A172 (cell line): ENCODE results near the gene DUSP14. TPM values are rescaled to one million over a fixed set of nuclear protein-coding genes. Genes with fewer than 3 reads are reported as not detected.

Experiments
- DNase-seq: peaks from one replicate; pipeline ENCODE4 v3.0.0-alpha.2; 2015; ENCODE audit warnings: low spot score
- total RNA-seq: library from RNA; depleted of rRNA; stranded (reverse); fragments of >200 nt; shearing (Covaris generic); gene quantifications from 2 replicates; pipeline ENCODE4 v1.2.3, GENCODE V29; 2014

DUSP14 gene
- total RNA-seq, 1 experiment from 2014 or later: 151 TPM

- no peak for DNase-seq
These were observed 24.0 kb downstream of the DUSP14 start for GRCh38 chr17:37513711-37514110.

GRCh38 chr17:37516127-37516571, 26.5 kb downstream of the DUSP14 start:
- peak; percentile 86 for DNase-seq

GRCh38 chr17:37517881-37518280, 28.2 kb downstream of the DUSP14 start:
- no peak for DNase-seq

GRCh38 chr17:37518826-37519225, 29.1 kb downstream of the DUSP14 start:
- peak; percentile 15 for DNase-seq

- DNase-seq: peak; percentile 52
These were observed 29.7 kb downstream of the DUSP14 start for GRCh38 chr17:37519251-37519985.

GRCh38 chr17:37520174-37520573, 30.5 kb downstream of the DUSP14 start:
- no peak for DNase-seq

- DNase-seq: no peak
These were observed 32.1 kb downstream of the DUSP14 start for GRCh38 chr17:37521821-37522220.

GRCh38 chr17:37523715-37524219, 34.1 kb downstream of the DUSP14 start:
- no peak for DNase-seq

- DNase-seq: peak; percentile 49
These were observed 37.7 kb downstream of the DUSP14 start for GRCh38 chr17:37527249-37527851.

- DNase-seq: no peak
These were observed 40.7 kb downstream of the DUSP14 start for GRCh38 chr17:37530420-37530819.

GRCh38 chr17:37532756-37533155, 43.1 kb downstream of the DUSP14 start:
- DNase-seq: no peak

GRCh38 chr17:37535906-37536305, 46.2 kb downstream of the DUSP14 start:
- no peak for DNase-seq

- DNase-seq: no peak
These were observed 49.4 kb downstream of the DUSP14 start for GRCh38 chr17:37538981-37539659.

GRCh38 chr17:37541880-37542660, 52.4 kb downstream of the DUSP14 start:
- no peak for DNase-seq

- DNase-seq: no peak
These were observed 54.0 kb downstream of the DUSP14 start for GRCh38 chr17:37543637-37544052.

GRCh38 chr17:37545486-37545885, 55.8 kb downstream of the DUSP14 start:
- no peak for DNase-seq

- no peak for DNase-seq
These were observed 56.6 kb downstream of the DUSP14 start for GRCh38 chr17:37546302-37546701.

- DNase-seq: no peak
These were observed 58.3 kb downstream of the DUSP14 start for GRCh38 chr17:37547986-37548385.

GRCh38 chr17:37551788-37552187, 62.1 kb downstream of the DUSP14 start:
- DNase-seq: no peak

GRCh38 chr17:37553401-37553966, 63.8 kb downstream of the DUSP14 start:
- no peak for DNase-seq

- no peak for DNase-seq
These were observed 65.7 kb downstream of the DUSP14 start for GRCh38 chr17:37555386-37555785.
